Endothelial cell of umbilical vein (primary cell): Measurements from ENCODE around the gene FOXD4L1. TPM values are rescaled to one million over a fixed set of nuclear protein-coding genes. Genes with fewer than 3 reads are reported as not detected.
A peak's percentile ranks its signal among the peaks of the same experiment; 100 is the strongest.
"Not testable (repeated sequence)": the region's sequence is repeated elsewhere in the genome, so short reads cannot be mapped to it uniquely, and the experiment has no call there.

Source experiments
- BruUV-seq: library from RNA; stranded (reverse); fragments of 400-500 nt; replicated peaks from 2 replicates; lab custom pipeline; 2021; lab: Mats Ljungman, UMichigan
- CTCF ChIA-PET: fragments of 300-600, 350-600 bp; sonication (Branson Sonifier 250); formaldehyde crosslinking; loops from one replicate; lab custom pipeline; 2021; ENCODE audit warnings: antibody characterized with exemption, inconsistent platforms; lab: Charles Lee
- POLR2A ChIA-PET: fragments of 300-600, 350-600 bp; sonication (Branson Sonifier 250); formaldehyde crosslinking; loops from one replicate; lab custom pipeline; 2021; ENCODE audit warnings: antibody characterized with exemption, inconsistent platforms; lab: Charles Lee
- DNase-seq: peaks from one replicate; pipeline ENCODE4 v3.0.0-alpha.2; 2011; ENCODE audit warnings: low read depth, low spot score
- FAIRE-seq: peaks from 2 replicates; lab custom pipeline; 2011; peaks lifted over from hg19 to GRCh38; lab: Jason Lieb, UNC
- H2AFZ ChIP-seq: 2 replicates; pipeline ENCODE4 v1.6.0; 2012; ENCODE audit warnings: low read depth, low read length, control low read depth, inconsistent platforms
- H3K27ac ChIP-seq: 2 replicates; pipeline ENCODE4 v1.5.1; 2011; ENCODE audit warnings: low read depth, mild to moderate bottlenecking, control low read depth, low read length, moderate library complexity; ENCODE audit not compliant: insufficient read depth
- H3K27me3 ChIP-seq, 2 experiments: 2 replicates each; pipeline versions ENCODE4 v1.6.0 to v1.6.1; 2011; ENCODE audit warnings: low read length in 2 of 2, mixed read lengths in 1 of 2; ENCODE audit not compliant: control insufficient read depth in 2 of 2, insufficient read depth in 2 of 2
- H3K36me3 ChIP-seq, 2 experiments: 2 replicates in 1 of 2; 3 replicates in 1 of 2; pipeline ENCODE4 v1.5.1; 2011; ENCODE audit warnings: low read length in 2 of 2, mild to moderate bottlenecking in 1 of 2, moderate library complexity in 1 of 2; ENCODE audit not compliant: control insufficient read depth in 2 of 2, insufficient read depth in 2 of 2; ENCODE audit errors: extremely low read depth in 1 of 2
- H3K4me1 ChIP-seq: 3 replicates; pipeline ENCODE4 v1.5.1; 2011; ENCODE audit warnings: mild to moderate bottlenecking, low read length; ENCODE audit not compliant: control insufficient read depth, insufficient read depth; ENCODE audit errors: extremely low read depth
- H3K4me2 ChIP-seq: 2 replicates; pipeline ENCODE4 v1.6.1; 2011; ENCODE audit warnings: low read length, control low read depth, mixed read lengths; ENCODE audit not compliant: insufficient read depth
- H3K4me3 ChIP-seq, 3 experiments: fragments of 200-600 bp in 1 of 3; sonication (generic), shearing (Covaris generic) in 1 of 3; replicated peaks in 1 of 3; 2 replicates each; pipeline ENCODE4 v1.5.1; 2011 to 2016; ENCODE audit warnings: control low read depth in 3 of 3, low read length in 3 of 3, mild to moderate bottlenecking in 2 of 3, inconsistent platforms in 1 of 3, low read depth in 1 of 3, moderate library complexity in 1 of 3; ENCODE audit not compliant: insufficient read depth in 1 of 3
- H3K79me2 ChIP-seq: 2 replicates; pipeline ENCODE4 v1.6.0; 2012; ENCODE audit warnings: low read length, inconsistent platforms; ENCODE audit not compliant: control insufficient read depth, insufficient read depth
- H3K9ac ChIP-seq: replicated peaks from 2 replicates; pipeline ENCODE3; 2011; ENCODE audit warnings: low read length, control low read depth; ENCODE audit not compliant: insufficient read depth; ENCODE audit errors: extremely low read depth
- H3K9me1 ChIP-seq: replicated peaks from 3 replicates; pipeline ENCODE4 v1.6.0; 2011; ENCODE audit warnings: mild to moderate bottlenecking, low read length; ENCODE audit not compliant: control insufficient read depth, insufficient read depth; ENCODE audit errors: extremely low read depth
- H3K9me3 ChIP-seq: replicated peaks from 2 replicates; pipeline ENCODE4 v1.5.1; 2012; ENCODE audit warnings: low read length, inconsistent platforms; ENCODE audit not compliant: control insufficient read depth, insufficient read depth
- H4K20me1 ChIP-seq: replicated peaks from 2 replicates; pipeline ENCODE3; 2011; ENCODE audit warnings: mild to moderate bottlenecking, low read length; ENCODE audit not compliant: control insufficient read depth, insufficient read depth; ENCODE audit errors: extremely low read depth
- EZH2 ChIP-seq: IDR thresholded peaks from 2 replicates; pipeline ENCODE4 v1.6.1; 2012; ENCODE audit warnings: borderline replicate concordance, low read depth, mild to moderate bottlenecking, moderate library complexity, low read length, inconsistent platforms; ENCODE audit not compliant: severe bottlenecking
- dilution Hi-C: fragments of 300-500 bp; cut with MboI; formaldehyde crosslinking; loops from one replicate; pipeline ENCODE4 v1.15.0; 2019; ENCODE audit warnings: low sequenced_read_pairs; ENCODE audit not compliant: extremely low pct_ligation_motif_present
- intact Hi-C: fragments of 100-400 bp; cut with micrococcal nuclease; formaldehyde crosslinking; loops from one replicate; pipeline ENCODE4 v1.10.0; 2022
- polyA plus RNA-seq, 4 experiments: library from polyadenylated mRNA; depleted of rRNA in 3 of 4; stranded (reverse) in 3 of 4; unstranded in 1 of 4; fragments of >200 nt; gene quantifications; 2 replicates each; pipeline versions ENCODE4 v1.2.1 to v1.2.3, GENCODE V29; 2011 to 2012; ENCODE audit warnings: missing spikeins in 1 of 4
- total RNA-seq: library from RNA; stranded (reverse); gene quantifications from 2 replicates; pipeline ENCODE4 v1.2.3, GENCODE V29; 2021

Gene FOXD4L1
- total and polyA plus RNA-seq, 2 donors (not counting 3 experiments of a cell fraction or from before 2014, with no cell fraction given), result 0.04 TPM; not detected in 1

DNA sequence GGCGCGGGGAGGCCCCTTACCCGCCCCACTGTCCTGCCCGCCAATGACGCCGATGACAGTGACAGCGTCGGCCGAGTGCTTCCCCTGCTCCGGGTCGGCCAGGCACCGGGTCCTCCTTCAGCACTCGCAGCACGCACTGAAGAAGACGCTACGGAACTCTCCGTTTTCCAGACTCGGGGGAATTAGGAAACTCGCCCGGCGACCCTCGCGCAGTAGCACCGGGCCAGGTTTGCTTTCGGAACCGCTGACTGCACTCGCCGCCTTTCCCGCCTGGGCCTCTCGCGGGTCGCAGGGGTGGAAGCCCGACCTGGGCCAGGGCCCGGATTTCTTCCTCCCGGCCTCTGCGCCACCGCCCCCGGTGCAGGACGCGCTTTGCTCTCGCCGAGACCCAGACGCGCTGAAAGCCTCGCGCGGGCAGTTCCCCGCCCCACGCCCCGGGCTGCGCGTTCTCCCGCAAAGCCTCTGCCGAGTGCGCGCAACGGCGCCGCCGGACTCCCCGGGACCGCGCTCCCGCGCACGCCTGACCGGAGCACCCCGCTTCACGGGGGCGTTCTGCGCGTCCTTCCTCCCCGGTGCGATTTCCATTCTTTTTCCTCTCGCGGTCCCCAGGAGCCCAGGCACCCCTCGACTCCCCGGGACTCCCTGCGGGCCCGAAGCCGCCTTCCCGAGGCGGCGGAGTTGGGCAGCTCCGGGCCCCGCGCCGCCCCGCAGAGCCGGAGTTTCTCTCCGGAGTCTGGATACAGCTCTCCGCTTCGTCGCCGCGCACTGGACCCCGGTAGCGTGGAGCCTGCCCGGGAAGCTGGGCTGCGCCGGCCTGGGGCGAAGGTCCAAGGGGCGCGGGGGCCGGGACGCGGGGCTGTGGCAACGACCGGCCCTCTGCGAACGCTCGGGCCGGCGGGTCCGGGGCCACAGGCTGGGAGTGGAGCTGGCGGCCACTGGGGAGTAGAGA lies 4.9 kb downstream of the FOXD4L1 start:
- peak; percentile 88 for TF ChIP-seq EZH2
- CTCF ChIA-PET, H3K79me2 ChIP-seq, FAIRE-seq, H3K4me2 ChIP-seq, H4K20me1 ChIP-seq, H3K9me1 ChIP-seq, intact Hi-C loops, H3K27ac ChIP-seq, H2AFZ ChIP-seq, H3K9ac ChIP-seq, H3K36me3 ChIP-seq, BruUV-seq, dilution Hi-C loops, POLR2A ChIA-PET, H3K9me3 ChIP-seq, H3K4me1 ChIP-seq: not testable (repeated sequence)
- H3K27me3 ChIP-seq, result peaks cover 21 to 37% of the 10 kb centered on the region in 2 experiments
- DNase-seq, result peak; percentile 4
- H3K4me3 ChIP-seq, result peak overlapping the region in 1 of 3 experiments; percentile 12

DNA sequence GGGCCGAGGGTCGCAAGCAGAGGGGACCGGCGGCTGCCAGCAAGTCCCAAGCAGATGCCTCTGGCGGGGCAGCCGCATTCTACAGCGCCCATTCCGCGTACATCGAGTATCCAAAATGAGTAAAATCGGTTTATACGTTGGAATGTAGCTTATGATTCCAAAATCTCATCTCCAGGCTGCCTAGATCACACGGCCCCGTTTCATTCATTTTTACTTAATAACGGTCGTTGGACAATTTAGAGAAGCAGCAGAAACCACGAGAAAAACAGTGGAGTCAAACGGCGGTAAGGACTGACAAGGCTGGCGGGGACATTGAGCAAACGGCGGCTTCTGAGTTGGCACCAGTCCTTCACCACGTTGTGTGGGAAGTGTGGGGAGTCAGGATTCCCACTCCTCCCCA lies 5.6 kb downstream of the FOXD4L1 start:
- H3K4me3 ChIP-seq, H3K4me1 ChIP-seq, H3K79me2 ChIP-seq, CTCF ChIA-PET, H2AFZ ChIP-seq, FAIRE-seq, POLR2A ChIA-PET, H3K9me3 ChIP-seq, H3K36me3 ChIP-seq, H3K9ac ChIP-seq, H3K27ac ChIP-seq, H4K20me1 ChIP-seq, BruUV-seq, intact Hi-C loops, H3K4me2 ChIP-seq, dilution Hi-C loops, H3K9me1 ChIP-seq: not testable (repeated sequence)
- H3K27me3 ChIP-seq, result peaks cover 19 to 37% of the 10 kb centered on the region in 2 experiments
- peak; percentile 1 for DNase-seq

- H3K4me3 ChIP-seq, H3K9me3 ChIP-seq, H3K36me3 ChIP-seq, dilution Hi-C loops, FAIRE-seq, H3K27ac ChIP-seq, H2AFZ ChIP-seq, H3K4me1 ChIP-seq, H3K9ac ChIP-seq, H4K20me1 ChIP-seq, POLR2A ChIA-PET, CTCF ChIA-PET, BruUV-seq, H3K9me1 ChIP-seq, H3K79me2 ChIP-seq, DNase-seq, H3K4me2 ChIP-seq, intact Hi-C loops: not testable (repeated sequence)
- H3K27me3 ChIP-seq, result peaks cover 13 to 23% of the 10 kb centered on the region in 2 experiments
Measured at GRCh38 chr2:113507394-113508140, 9.1 kb downstream of the FOXD4L1 start.
